NB4 (cell line): ENCODE results near the gene TM4SF20.

ENCODE experiments used
- MYC ChIP-seq: IDR thresholded peaks from 2 replicates; pipeline ENCODE4 v1.6.1; 2011; ENCODE audit warnings: low read depth, low read length
- POLR2A ChIP-seq: IDR thresholded peaks from 2 replicates; pipeline ENCODE4 v1.6.1; 2011; ENCODE audit warnings: mild to moderate bottlenecking; ENCODE audit not compliant: insufficient read length; ENCODE audit errors: extremely low read depth
- TF ChIP-seq, protein P1 (sequence below): IDR thresholded peaks from one replicate; pipeline ENCODE4 v1.5.1; 2012; ENCODE audit warnings: low read depth, low read length

DNA sequence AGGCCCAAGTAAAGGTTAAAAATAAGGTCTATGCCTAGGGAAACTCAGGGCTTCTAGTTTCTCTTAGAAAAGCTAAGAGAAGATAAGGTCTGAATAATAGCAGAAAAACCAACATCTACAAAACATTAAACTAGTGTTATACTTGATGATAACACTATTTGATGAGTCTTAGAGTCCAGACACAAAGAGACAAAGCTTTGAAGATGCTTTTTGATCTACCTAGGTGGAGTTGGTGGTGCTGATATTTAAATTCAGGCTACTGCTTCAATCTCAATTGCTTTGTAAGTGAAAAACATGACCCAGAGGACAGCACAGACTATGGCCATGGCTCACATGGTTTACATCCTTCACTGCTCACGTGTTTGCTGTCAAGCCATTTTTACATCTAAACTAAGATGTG is 65.8 kb downstream of the TM4SF20 start:
- TF ChIP-seq, protein P1, sequence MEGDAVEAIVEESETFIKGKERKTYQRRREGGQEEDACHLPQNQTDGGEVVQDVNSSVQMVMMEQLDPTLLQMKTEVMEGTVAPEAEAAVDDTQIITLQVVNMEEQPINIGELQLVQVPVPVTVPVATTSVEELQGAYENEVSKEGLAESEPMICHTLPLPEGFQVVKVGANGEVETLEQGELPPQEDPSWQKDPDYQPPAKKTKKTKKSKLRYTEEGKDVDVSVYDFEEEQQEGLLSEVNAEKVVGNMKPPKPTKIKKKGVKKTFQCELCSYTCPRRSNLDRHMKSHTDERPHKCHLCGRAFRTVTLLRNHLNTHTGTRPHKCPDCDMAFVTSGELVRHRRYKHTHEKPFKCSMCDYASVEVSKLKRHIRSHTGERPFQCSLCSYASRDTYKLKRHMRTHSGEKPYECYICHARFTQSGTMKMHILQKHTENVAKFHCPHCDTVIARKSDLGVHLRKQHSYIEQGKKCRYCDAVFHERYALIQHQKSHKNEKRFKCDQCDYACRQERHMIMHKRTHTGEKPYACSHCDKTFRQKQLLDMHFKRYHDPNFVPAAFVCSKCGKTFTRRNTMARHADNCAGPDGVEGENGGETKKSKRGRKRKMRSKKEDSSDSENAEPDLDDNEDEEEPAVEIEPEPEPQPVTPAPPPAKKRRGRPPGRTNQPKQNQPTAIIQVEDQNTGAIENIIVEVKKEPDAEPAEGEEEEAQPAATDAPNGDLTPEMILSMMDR: no peak
- no peak for TF ChIP-seq POLR2A
- no peak for TF ChIP-seq MYC
